Measurements from ENCODE around the gene SHANK2. TPM values are rescaled to one million over a fixed set of nuclear protein-coding genes. Genes with fewer than 3 reads are reported as not detected.

Gene SHANK2
- total and polyA plus RNA-seq, 5 donors, result 0.03 to 0.26 (median 0.17) TPM

DNA sequence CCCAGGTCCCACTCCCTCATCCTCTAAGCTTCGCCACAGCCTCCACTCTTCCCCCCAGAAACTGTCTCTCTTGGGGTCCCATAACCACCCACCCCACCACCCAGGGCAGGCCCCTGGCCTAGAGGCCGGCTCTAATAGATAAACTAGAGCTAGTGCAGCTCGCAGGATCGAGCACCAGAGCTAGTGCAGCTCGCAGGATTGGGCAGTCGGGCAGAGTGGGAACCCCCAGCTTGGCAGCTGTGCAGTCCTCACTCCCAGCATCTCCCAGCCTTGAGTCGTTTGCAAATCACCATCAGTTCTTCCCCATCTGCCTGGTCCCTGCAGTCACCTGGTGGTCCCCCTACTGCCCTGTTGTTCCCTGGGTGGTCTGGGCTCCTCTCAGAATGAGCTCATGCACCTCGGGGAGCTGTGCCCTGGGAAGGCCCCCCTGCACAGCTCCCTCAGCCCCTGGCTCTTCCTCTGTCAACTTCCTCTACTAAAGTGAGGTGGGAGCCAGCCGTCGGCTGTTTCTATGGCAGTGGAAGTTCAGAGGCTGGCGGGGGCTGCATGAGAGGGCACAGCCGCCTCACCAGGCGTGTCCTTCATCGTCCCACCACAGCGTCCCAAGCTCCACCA, 15.5 kb upstream of the SHANK2 start:
- no peak overlapping the region for H3K4me3 ChIP-seq (ENCODE audit: low read length)
- H3K9me3 ChIP-seq (ENCODE audit: control insufficient read depth, low read length), result no peaks in the 10 kb centered on the region
- peaks cover 2% of the 10 kb centered on the region for H3K27me3 ChIP-seq (ENCODE audit: control insufficient read depth, insufficient read depth)
- H3K4me1 ChIP-seq (ENCODE audit: control insufficient read depth, insufficient read depth, low read length), result no peaks in the 10 kb centered on the region
- intact Hi-C loops (cut with DNase I), result no loop called here
- WGBS, result 53% methylated on average over 15 of the region's 15 CpGs
- no peak for ATAC-seq
- peak in 1 of 3 donors; percentile 38 for DNase-seq
- no peak overlapping the region for H3K27ac ChIP-seq (ENCODE audit: low read length)

DNA sequence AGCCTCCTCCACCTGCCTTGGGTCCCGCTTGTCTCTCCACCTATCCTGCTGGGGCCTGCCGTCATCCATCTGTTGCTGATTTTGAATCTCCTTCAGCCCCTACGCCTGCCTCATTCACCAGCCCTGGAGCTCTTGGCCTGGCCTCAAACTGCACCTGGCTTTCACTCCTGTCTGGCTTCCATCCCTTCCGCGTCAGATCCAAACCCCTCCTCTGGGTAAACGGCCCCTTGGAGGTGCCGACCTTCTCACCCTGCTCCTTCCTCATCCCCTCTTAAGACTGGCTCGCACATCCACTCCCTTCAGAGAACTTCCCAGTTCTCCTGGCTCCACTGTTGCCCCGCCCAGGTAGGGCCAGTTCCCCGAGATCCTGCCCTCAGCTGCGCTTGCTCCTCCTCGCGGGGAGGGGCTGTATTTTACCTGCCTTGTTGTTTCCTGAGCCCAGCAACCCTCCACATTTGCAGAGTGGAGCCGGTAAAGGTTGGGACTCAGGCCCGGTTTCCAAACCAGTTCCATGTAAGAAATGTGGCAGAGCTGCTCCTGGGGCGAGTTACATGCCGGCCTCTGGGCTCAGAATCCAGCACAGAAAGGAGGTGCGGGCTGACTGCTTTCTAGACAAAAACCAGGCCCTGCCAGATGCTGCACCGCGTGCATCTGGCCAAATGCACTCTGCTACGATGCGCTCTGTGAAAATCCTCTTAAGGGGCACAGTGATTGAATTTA, 13.9 kb upstream of the SHANK2 start:
- Histone ChIP-seq H3K4me1 (ENCODE audit: control insufficient read depth, insufficient read depth, low read length) (no peaks in the 10 kb centered on the region), H3K4me3 (ENCODE audit: low read length) (no peak overlapping the region), H3K9me3 (ENCODE audit: control insufficient read depth, low read length) (no peaks in the 10 kb centered on the region), H3K27me3 (ENCODE audit: control insufficient read depth, insufficient read depth) (no peaks in the 10 kb centered on the region), H3K27ac (ENCODE audit: low read length) (no peak overlapping the region)
- DNase-seq, result no peak
- ATAC-seq, result no peak
- intact Hi-C loops (cut with DNase I), result no loop called here
- WGBS, result 33% methylated on average over 22 of the region's 22 CpGs

GRCh38 chr11:71265559-71266092, 13.2 kb upstream of the SHANK2 start:
- WGBS, result 79% methylated on average over 18 of the region's 18 CpGs
- H3K27me3 ChIP-seq (ENCODE audit: control insufficient read depth, insufficient read depth), result no peaks in the 10 kb centered on the region

GRCh38 chr11:71263386-71263785, 11.0 kb upstream of the SHANK2 start:
- H3K4me1 ChIP-seq (ENCODE audit: control insufficient read depth, insufficient read depth, low read length), result no peaks in the 10 kb centered on the region
- intact Hi-C loops (cut with DNase I), result no loop called here
- H3K9me3 ChIP-seq (ENCODE audit: control insufficient read depth, low read length), result no peaks in the 10 kb centered on the region
- no peak for DNase-seq
- H3K4me3 ChIP-seq (ENCODE audit: low read length), result no peak overlapping the region
- no peak overlapping the region for H3K27ac ChIP-seq (ENCODE audit: low read length)
- no peak for ATAC-seq
- H3K27me3 ChIP-seq (ENCODE audit: control insufficient read depth, insufficient read depth), result no peaks in the 10 kb centered on the region
- 39% methylated on average over 4 of the region's 4 CpGs for WGBS

More at GRCh38 chr11:71265559-71266092, 13.2 kb upstream of the SHANK2 start:
- ATAC-seq (no peak), DNase-seq (no peak)
- Histone ChIP-seq H3K4me1 (ENCODE audit: control insufficient read depth, insufficient read depth, low read length) (no peaks in the 10 kb centered on the region), H3K27ac (ENCODE audit: low read length) (no peak overlapping the region), H3K4me3 (ENCODE audit: low read length) (no peak overlapping the region), H3K9me3 (ENCODE audit: control insufficient read depth, low read length) (no peaks in the 10 kb centered on the region)
- intact Hi-C loops (cut with DNase I), result no loop called here

- H3K27me3 ChIP-seq (ENCODE audit: control insufficient read depth, insufficient read depth), result no peaks in the 10 kb centered on the region
- WGBS, result 42% methylated on average over 11 of the region's 11 CpGs
- no peak overlapping the region for H3K4me3 ChIP-seq (ENCODE audit: low read length)
- peaks cover 7% of the 10 kb centered on the region for H3K4me1 ChIP-seq (ENCODE audit: control insufficient read depth, insufficient read depth, low read length)
- intact Hi-C loops (cut with DNase I), result no loop called here
- no peaks in the 10 kb centered on the region for H3K9me3 ChIP-seq (ENCODE audit: control insufficient read depth, low read length)
- H3K27ac ChIP-seq (ENCODE audit: low read length), result no peak overlapping the region
- no peak for ATAC-seq
- no peak for DNase-seq
These were observed 3.6 kb upstream of the SHANK2 start for GRCh38 chr11:71255800-71256479.

GRCh38 chr11:71255323-71255722, 2.9 kb upstream of the SHANK2 start:
- intact Hi-C loops (cut with DNase I), result no loop called here
- DNase-seq (no peak), ATAC-seq (no peak)
- H3K4me3 ChIP-seq (ENCODE audit: low read length), result no peak overlapping the region
- WGBS, result 74% methylated on average over 5 of the region's 5 CpGs
- H3K27ac ChIP-seq (ENCODE audit: low read length), result no peak overlapping the region
- H3K4me1 ChIP-seq (ENCODE audit: control insufficient read depth, insufficient read depth, low read length), result peaks cover 7% of the 10 kb centered on the region
- H3K27me3 ChIP-seq (ENCODE audit: control insufficient read depth, insufficient read depth), result no peaks in the 10 kb centered on the region
- H3K9me3 ChIP-seq (ENCODE audit: control insufficient read depth, low read length), result no peaks in the 10 kb centered on the region

GRCh38 chr11:71253794-71254193, 1.4 kb upstream of the SHANK2 start:
- no peaks in the 10 kb centered on the region for H3K9me3 ChIP-seq (ENCODE audit: control insufficient read depth, low read length)
- peaks cover 7% of the 10 kb centered on the region for H3K4me1 ChIP-seq (ENCODE audit: control insufficient read depth, insufficient read depth, low read length)
- H3K27me3 ChIP-seq (ENCODE audit: control insufficient read depth, insufficient read depth), result no peaks in the 10 kb centered on the region
- no peak overlapping the region for H3K27ac ChIP-seq (ENCODE audit: low read length)
- DNase-seq (no peak), ATAC-seq (no peak)
- intact Hi-C loops (cut with DNase I), result no loop called here
- WGBS, result 58% methylated on average over 5 of the region's 5 CpGs
- no peak overlapping the region for H3K4me3 ChIP-seq (ENCODE audit: low read length)

DNA sequence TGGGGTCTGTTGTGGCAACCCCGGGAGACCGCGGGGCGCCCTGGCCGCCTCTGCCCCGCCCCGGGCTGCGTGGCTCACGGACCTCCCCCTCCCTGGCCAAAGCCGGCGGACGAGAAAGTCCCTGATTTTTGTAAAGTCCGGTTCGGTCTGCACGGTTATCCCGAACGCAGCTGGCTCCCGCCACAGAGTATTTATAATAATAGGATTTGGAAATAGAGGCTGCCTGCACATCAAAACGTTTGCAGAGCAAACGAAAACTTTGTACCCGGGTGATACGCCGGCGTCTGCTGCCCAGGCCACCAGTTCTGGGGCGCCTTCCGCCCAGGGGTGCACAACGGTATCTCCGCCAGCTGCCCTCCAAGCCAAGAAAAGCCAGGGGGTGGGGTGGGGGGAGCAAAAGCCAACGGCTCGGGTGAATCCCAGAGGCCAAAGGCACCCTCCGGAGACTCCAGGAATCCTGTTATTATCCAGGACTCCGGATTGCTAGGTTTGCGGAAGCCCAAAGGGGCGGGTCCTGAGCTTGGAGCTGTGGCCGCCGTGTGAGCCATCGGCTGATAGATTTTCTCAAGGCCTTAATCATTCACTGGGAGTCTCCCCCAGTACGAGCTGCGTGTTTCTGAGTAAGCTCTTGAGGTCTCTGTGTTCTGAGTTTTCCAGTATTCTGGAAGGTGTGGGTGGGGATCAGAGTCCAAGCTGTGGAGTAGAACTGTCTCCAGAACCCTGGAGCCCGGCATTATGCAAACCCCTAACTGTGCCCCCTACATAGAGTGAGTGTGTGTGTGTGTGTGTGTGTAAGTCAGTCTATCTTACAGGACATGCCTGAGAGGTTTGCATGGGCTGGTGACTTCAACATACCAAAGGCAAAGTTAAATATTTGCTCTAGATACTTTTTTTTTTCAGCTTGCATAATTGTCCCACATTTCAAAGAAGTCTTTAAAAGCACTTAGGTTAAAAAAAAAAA, 673 bp upstream of the SHANK2 start:
- peak in 1 of 2 donors; percentile 36 for ATAC-seq

DNA sequence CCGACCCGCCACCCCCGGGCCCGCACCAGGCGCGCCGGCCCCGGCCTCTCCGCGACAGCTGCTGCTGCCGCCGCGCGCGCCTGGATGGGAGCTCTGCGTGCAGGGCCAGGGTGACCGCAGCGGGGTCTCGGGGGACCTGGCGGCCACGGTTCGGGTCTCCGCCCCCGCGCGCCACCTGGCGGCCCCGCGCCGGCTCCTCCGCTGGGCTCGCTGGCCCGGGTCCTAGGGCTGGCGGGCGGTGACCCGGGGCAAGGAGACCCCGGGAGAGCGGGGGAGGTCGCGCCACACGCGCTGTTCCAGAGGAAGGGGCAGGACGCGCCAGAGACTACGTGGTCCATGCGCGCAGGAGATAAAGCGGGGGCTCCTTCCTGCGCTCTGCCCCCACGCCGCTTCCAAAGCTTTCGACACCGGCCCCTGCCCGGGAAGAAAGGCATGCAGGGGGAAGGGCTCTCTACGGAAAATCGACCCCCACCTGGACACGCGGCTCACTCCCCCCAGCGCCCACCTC, 562 bp downstream of the SHANK2 start:
- Histone ChIP-seq H3K4me1 (ENCODE audit: control insufficient read depth, insufficient read depth, low read length) (peaks cover 7% of the 10 kb centered on the region), H3K27me3 (ENCODE audit: control insufficient read depth, insufficient read depth) (no peaks in the 10 kb centered on the region), H3K9me3 (ENCODE audit: control insufficient read depth, low read length) (no peaks in the 10 kb centered on the region), H3K4me3 (ENCODE audit: low read length) (peak overlapping the region; percentile 71), H3K27ac (ENCODE audit: low read length) (no peak overlapping the region)
- DNase-seq, result peak in 1 of 3 donors; percentile 62
- intact Hi-C loops (cut with DNase I), result no loop called here
- WGBS, result under 1% methylated on average over 59 of the region's 59 CpGs
- no peak for ATAC-seq

More for the DNA sequence above, 673 bp upstream of the SHANK2 start:
- Histone ChIP-seq H3K27ac (ENCODE audit: low read length) (no peak overlapping the region), H3K9me3 (ENCODE audit: control insufficient read depth, low read length) (no peaks in the 10 kb centered on the region), H3K4me3 (ENCODE audit: low read length) (peak overlapping the region; percentile 71), H3K4me1 (ENCODE audit: control insufficient read depth, insufficient read depth, low read length) (peaks cover 7% of the 10 kb centered on the region), H3K27me3 (ENCODE audit: control insufficient read depth, insufficient read depth) (no peaks in the 10 kb centered on the region)
- DNase-seq, result no peak
- intact Hi-C loops (cut with DNase I), result no loop called here
- 4% methylated on average over 40 of the region's 40 CpGs for WGBS

DNA sequence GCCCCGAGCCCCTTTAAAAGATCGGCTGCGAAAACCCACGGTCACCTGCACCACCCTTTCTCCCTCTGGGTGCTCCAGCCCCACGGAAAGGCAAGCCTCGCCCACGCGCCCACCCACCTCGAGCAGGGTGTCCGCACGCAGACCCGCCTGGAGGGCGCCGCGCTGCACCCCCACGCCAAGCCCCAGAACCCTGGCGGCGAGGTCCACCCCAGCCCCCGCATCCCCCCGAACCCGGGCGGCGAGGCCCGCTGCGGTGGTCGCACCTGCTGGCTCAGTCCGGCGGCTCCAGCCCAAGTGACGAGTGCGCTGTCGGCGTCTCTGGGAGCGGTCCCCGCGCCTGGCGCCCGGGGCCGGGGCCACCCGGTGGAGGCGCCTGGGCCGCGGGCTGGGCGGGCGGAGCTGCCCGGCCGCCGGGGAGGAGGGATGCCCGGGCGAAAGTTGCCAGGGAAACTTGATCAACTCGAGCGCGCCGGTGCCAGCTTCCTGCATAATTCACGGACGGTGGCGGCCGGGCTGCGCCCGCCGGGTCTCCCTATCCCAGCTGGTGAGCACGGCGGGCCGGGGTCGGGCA, 1.1 kb downstream of the SHANK2 start:
- Histone ChIP-seq H3K9me3 (ENCODE audit: control insufficient read depth, low read length) (no peaks in the 10 kb centered on the region), H3K4me1 (ENCODE audit: control insufficient read depth, insufficient read depth, low read length) (peaks cover 7% of the 10 kb centered on the region), H3K27me3 (ENCODE audit: control insufficient read depth, insufficient read depth) (no peaks in the 10 kb centered on the region), H3K4me3 (ENCODE audit: low read length) (peak overlapping the region; percentile 71), H3K27ac (ENCODE audit: low read length) (no peak overlapping the region)
- WGBS, result 2% methylated on average over 64 of the region's 64 CpGs
- intact Hi-C loops (cut with DNase I), result no loop called here
- no peak for ATAC-seq
- DNase-seq, result no peak
